ENCODE results near the gene TTF1. TPM values are rescaled to one million over a fixed set of nuclear protein-coding genes. Genes with fewer than 3 reads are reported as not detected.
A peak's percentile ranks its signal among the peaks of the same experiment; 100 is the strongest.
"Not testable (repeated sequence)": the region's sequence is repeated elsewhere in the genome, so short reads cannot be mapped to it uniquely, and the experiment has no call there.

Gene TTF1
- total RNA-seq, 1 donor from 2014 or later: 12.1 TPM

DNA sequence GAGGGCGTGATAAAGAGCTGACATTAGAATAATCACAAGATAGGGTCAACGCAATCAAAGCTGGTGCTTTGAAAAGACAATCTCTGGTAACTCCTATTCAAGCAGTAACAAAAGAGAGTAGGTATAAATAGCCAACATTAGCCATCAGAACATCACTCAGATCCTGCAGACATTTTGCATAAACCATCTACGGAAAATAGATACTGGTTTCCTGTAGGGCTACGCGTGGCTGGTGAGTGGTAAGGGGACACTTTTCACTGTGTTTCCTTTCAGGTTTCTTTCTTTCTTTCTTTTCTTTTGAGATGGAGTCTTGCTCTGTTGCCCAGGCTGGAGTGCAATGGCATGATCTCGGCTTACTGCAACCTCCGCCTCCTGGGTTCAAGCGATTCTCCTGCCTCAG, 22.3 kb downstream of the TTF1 start:
- Histone ChIP-seq H3K9me3 (no peaks in the 10 kb centered on the region), H3K4me1 (peaks cover 5% of the 10 kb centered on the region), H3K4me3 (no peak overlapping the region), H3K36me3 (peaks cover 60% of the 10 kb centered on the region), H3K27me3 (no peaks in the 10 kb centered on the region), H3K27ac (no peak overlapping the region)
- intact Hi-C loops (cut with DNase I): no loop called here
- ATAC-seq: no peak
- no peak for DNase-seq
- TF ChIP-seq, protein P1, sequence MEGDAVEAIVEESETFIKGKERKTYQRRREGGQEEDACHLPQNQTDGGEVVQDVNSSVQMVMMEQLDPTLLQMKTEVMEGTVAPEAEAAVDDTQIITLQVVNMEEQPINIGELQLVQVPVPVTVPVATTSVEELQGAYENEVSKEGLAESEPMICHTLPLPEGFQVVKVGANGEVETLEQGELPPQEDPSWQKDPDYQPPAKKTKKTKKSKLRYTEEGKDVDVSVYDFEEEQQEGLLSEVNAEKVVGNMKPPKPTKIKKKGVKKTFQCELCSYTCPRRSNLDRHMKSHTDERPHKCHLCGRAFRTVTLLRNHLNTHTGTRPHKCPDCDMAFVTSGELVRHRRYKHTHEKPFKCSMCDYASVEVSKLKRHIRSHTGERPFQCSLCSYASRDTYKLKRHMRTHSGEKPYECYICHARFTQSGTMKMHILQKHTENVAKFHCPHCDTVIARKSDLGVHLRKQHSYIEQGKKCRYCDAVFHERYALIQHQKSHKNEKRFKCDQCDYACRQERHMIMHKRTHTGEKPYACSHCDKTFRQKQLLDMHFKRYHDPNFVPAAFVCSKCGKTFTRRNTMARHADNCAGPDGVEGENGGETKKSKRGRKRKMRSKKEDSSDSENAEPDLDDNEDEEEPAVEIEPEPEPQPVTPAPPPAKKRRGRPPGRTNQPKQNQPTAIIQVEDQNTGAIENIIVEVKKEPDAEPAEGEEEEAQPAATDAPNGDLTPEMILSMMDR (IDR thresholded peaks at IDR 0.05): no peak

DNA sequence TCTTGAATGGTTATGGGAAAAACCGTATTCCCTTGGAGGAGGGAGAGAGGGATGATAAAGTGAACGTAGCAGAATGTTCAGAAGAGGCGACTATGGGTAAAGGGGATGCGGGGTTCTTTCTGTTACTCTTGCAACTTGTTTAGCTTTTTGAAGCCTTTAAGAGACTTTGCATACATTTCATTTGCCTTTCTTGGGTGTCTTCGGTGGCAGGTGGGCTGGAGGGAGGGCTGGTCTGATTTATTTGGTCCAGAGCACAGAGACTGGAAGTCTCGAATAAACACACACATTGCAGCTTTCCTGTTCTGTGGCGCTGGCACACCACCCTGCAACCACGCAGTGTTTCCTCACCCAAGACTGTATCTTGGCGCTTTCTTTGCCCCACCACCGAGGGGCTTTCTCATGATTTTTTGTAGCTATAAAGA, 23.2 kb downstream of the TTF1 start:
- Histone ChIP-seq H3K27ac (no peak overlapping the region), H3K9me3 (no peaks in the 10 kb centered on the region), H3K36me3 (peaks cover 58% of the 10 kb centered on the region), H3K4me3 (no peak overlapping the region), H3K4me1 (peaks cover 5% of the 10 kb centered on the region), H3K27me3 (no peaks in the 10 kb centered on the region)
- no peak for DNase-seq
- peak; percentile 49 for ATAC-seq
- intact Hi-C loops (cut with DNase I): no loop called here
- TF ChIP-seq, protein P1 (IDR thresholded peaks at IDR 0.05): no peak

DNA sequence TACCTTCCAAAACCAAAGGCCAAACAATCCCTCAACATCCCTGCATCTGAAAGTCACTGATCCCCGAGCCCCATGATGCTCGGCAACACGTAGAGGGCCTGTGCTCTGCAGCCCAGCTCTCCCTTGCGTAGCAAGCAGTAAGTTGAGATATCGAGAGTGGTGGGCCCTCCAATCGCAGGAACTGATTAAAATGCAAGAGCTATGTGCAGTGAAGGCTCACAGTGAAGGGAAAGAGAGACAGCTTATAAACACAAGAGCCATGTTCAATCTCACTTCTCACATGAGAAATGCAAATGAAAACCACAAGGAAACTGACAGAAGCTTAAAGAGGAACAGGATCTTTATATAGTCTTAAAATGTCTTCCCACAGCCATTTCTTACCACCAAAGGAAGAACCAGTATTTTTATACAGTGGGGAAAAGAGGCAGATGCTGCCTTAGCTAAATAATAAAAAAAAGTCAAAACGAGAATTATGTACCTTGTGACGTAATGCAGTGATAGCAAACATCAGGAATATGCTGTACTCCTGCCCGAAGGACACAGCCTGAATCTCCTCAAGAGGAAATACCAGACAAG, 24.6 kb downstream of the TTF1 start:
- H3K9me3 ChIP-seq: no peaks in the 10 kb centered on the region
- TF ChIP-seq, protein P1 (IDR thresholded peaks at IDR 0.05): no peak
- ATAC-seq (no peak), DNase-seq (no peak)
- H3K27ac ChIP-seq: no peak overlapping the region
- intact Hi-C loops (cut with DNase I): no loop called here
- H3K4me3 ChIP-seq: no peak overlapping the region
- H3K4me1 ChIP-seq: peaks cover 5% of the 10 kb centered on the region
- no peaks in the 10 kb centered on the region for H3K27me3 ChIP-seq
- H3K36me3 ChIP-seq: peaks cover 44% of the 10 kb centered on the region

DNA sequence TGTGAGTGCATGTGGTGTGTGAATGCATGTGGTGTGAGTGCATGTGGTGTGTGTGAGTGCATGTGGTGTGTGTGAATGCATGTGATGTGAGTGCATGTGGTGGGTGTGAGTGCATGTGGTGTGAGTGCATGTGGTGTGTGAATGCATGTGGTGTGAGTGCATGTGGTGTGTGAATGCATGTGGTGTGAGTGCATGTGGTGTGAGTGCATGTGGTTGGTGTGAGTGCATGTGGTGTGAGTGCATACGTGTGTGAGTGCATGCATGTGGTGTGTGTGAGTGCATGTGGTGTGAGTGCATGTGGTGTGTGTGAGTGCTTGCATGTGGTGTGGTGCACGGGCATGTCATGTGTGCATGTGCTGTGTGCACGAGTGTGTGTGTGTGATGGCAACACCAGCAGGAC, 28.2 kb downstream of the TTF1 start:
- H3K4me1 ChIP-seq; H3K4me3 ChIP-seq; H3K27me3 ChIP-seq; DNase-seq; ATAC-seq; H3K27ac ChIP-seq; H3K9me3 ChIP-seq; intact Hi-C loops (cut with DNase I): not testable (repeated sequence)
- H3K36me3 ChIP-seq: peaks cover 33% of the 10 kb centered on the region

DNA sequence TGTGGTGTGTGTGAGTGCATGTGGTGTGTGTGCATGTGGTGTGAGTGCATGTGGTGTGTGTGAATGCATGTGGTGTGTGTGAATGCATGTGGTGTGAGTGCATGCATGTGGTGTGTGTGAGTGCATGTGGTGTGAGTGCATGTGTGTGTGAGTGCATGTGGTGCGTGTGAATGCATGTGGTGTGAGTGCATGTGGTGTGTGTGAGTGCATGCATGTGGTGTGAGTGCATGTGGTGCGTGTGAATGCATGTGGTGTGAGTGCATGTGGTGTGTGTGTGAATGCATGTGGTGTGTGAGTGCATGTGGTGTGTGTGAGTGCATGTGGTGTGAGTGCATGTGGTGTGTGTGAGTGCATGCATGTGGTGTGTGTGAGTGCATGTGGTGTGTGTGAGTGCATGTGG, 28.9 kb downstream of the TTF1 start:
- H3K27me3 ChIP-seq; H3K9me3 ChIP-seq; H3K4me1 ChIP-seq; intact Hi-C loops (cut with DNase I); DNase-seq; H3K4me3 ChIP-seq; H3K27ac ChIP-seq; ATAC-seq: not testable (repeated sequence)
- peaks cover 33% of the 10 kb centered on the region for H3K36me3 ChIP-seq

DNA sequence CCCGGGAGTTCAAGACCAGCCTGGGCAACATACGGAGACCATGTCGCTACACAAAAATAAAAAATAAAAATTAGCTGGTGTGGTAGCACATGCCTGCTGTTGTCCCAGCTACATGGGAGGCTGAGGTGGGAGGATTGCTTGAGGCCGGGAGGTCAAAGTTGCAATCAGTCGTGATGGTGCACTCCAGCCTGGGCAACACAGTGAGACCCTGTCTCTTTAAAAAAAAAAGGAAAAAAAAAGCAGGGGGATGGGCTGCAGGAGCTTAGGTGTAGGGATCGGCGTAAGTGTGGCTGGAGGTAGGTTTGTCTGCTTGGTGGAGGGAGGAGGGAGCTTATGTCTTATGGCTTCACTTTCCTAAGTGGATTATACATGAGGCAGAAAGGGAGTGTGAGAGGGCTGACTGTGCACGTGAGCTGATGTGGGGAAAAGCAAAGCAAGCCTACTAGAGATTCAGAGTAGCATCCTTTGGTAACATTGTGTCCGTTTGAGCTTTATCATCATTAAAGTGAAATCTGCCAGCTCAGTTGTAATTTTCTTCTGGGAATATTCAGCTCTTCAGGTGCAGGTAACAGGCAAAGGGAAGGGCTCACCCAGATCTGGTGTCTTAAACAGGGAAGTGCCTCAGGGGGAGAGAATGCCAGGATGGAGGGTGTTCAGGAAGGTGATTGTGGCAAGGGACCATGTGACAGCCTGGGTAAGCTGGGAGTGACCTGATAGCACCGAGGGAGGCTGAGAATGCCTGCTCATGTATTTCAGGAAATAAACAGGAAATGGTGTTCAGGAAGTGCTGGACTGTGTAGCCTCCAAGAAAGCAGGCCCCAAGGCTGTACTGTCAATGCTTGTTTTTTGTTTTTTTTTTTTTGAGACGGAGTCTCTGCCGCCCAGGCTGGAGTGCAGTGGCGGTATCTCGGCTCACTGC, 34.2 kb downstream of the TTF1 start:
- Histone ChIP-seq H3K27ac (peak overlapping the region; percentile 77), H3K9me3 (no peaks in the 10 kb centered on the region), H3K36me3 (peaks cover 17% of the 10 kb centered on the region), H3K27me3 (no peaks in the 10 kb centered on the region), H3K4me3 (no peak overlapping the region), H3K4me1 (peaks cover 8% of the 10 kb centered on the region)
- TF ChIP-seq, protein P1 (IDR thresholded peaks at IDR 0.05): no peak
- DNase-seq: peak; percentile 69
- intact Hi-C loops (cut with DNase I): no loop called here
- ATAC-seq: peak; percentile 95
